HepG2 (cell line): ENCODE measurements around the gene CDYL. TPM values are rescaled to one million over a fixed set of nuclear protein-coding genes. Genes with fewer than 3 reads are reported as not detected.

Source experiments
- BORCS8-MEF2B ChIP-seq: sonication (generic); formaldehyde crosslinking; IDR thresholded peaks from 2 replicates; pipeline ENCODE4 v1.8.0; 2022; ENCODE audit warnings: mild to moderate bottlenecking, missing genetic modification reagents
- CCDC6 ChIP-seq: sonication (generic); formaldehyde crosslinking; IDR thresholded peaks from 2 replicates; pipeline ENCODE4 v1.8.1; 2022; ENCODE audit warnings: mild to moderate bottlenecking, missing genetic modification reagents, moderate library complexity
- CENPT ChIP-seq: sonication (generic); formaldehyde crosslinking; IDR thresholded peaks from 2 replicates; pipeline ENCODE4 v1.8.0; 2022; ENCODE audit warnings: low read depth, mild to moderate bottlenecking, moderate library complexity, missing genetic modification reagents
- FOXM1 ChIP-seq: sonication (generic); formaldehyde crosslinking; IDR thresholded peaks from 2 replicates; pipeline ENCODE4 v1.5.0; 2020; ENCODE audit warnings: missing genetic modification reagents
- KMT2B ChIP-seq: IDR thresholded peaks from 2 replicates; pipeline ENCODE4 v1.6.1; 2016; ENCODE audit warnings: missing genetic modification reagents, missing compliant biosample characterization
- ONECUT2 ChIP-seq: sonication (generic); formaldehyde crosslinking; IDR thresholded peaks from 2 replicates; pipeline ENCODE4 v1.4.0; 2020; ENCODE audit warnings: missing genetic modification reagents
- POLR2A ChIP-seq, 2 experiments: IDR thresholded peaks; 2 replicates each; pipeline ENCODE4 v1.6.1; 2011; ENCODE audit warnings: low read depth in 2 of 2, low read length in 2 of 2, mild to moderate bottlenecking in 1 of 2, moderate library complexity in 1 of 2; ENCODE audit not compliant: insufficient read depth in 1 of 2
- RBM39 ChIP-seq: fragments of 200-400 bp; formaldehyde crosslinking; IDR thresholded peaks from one replicate; pipeline ENCODE4 v1.6.1; 2018; ENCODE audit warnings: antibody characterized with exemption, mild to moderate bottlenecking, low read depth, low read length; ENCODE audit not compliant: poor library complexity, severe bottlenecking
- SATB2 ChIP-seq: sonication (generic); formaldehyde crosslinking; IDR thresholded peaks from 2 replicates; pipeline ENCODE4 v1.5.0; 2020; ENCODE audit warnings: missing genetic modification reagents
- SMAD9 ChIP-seq: sonication (generic); formaldehyde crosslinking; IDR thresholded peaks from 2 replicates; pipeline ENCODE4 v1.5.1; 2020; ENCODE audit warnings: mild to moderate bottlenecking, missing genetic modification reagents
- ZBTB42 ChIP-seq: sonication (generic); formaldehyde crosslinking; IDR thresholded peaks from 2 replicates; pipeline ENCODE4 v1.5.0; 2020; ENCODE audit warnings: mild to moderate bottlenecking, missing genetic modification reagents
- ZNF180 ChIP-seq: sonication (generic); formaldehyde crosslinking; IDR thresholded peaks from 2 replicates; pipeline ENCODE4 v1.4.0; 2020; ENCODE audit warnings: low read depth, missing genetic modification reagents, borderline replicate concordance
- ZNF350 ChIP-seq: sonication (generic); formaldehyde crosslinking; IDR thresholded peaks from 2 replicates; pipeline ENCODE4 v1.4.0; 2020; ENCODE audit warnings: mild to moderate bottlenecking, low read depth, missing genetic modification reagents, borderline replicate concordance
- ZNF546 ChIP-seq: sonication (generic); formaldehyde crosslinking; conservative IDR thresholded peaks from 2 replicates; pipeline ENCODE4 v1.8.1; 2023; ENCODE audit warnings: mild to moderate bottlenecking, missing genetic modification reagents
- polyA plus RNA-seq, 8 experiments: library from polyadenylated mRNA; depleted of rRNA in 3 of 8; stranded (reverse) in 7 of 8; unstranded in 1 of 8; fragments of >200 nt; fragmentation: Illumina TruSeq in 4 of 8; extraction: Trizol in 4 of 8; gene quantifications; 2 replicates each; pipeline versions ENCODE4 v1.2.1 to v1.2.3, GENCODE V29; 2011 to 2016; ENCODE audit warnings: low read depth in 4 of 8, missing spikeins in 1 of 8, mixed read lengths in 1 of 8; ENCODE audit not compliant: insufficient read depth in 1 of 8
- total RNA-seq, 5 experiments: library from RNA; depleted of rRNA; stranded (reverse); fragments of >200 nt; fragmentation: Illumina TruSeq; extraction: Trizol; gene quantifications; 2 replicates each; pipeline ENCODE4 v1.2.3, GENCODE V29; 2016; ENCODE audit warnings: low read depth in 1 of 5
- TF ChIP-seq, protein P1 (sequence below): sonication (generic); formaldehyde crosslinking; IDR thresholded peaks from 2 replicates; pipeline ENCODE4 v1.5.0; 2020; ENCODE audit warnings: missing genetic modification reagents, mild to moderate bottlenecking, borderline replicate concordance
- TF ChIP-seq, protein P2 (sequence below): sonication (generic); formaldehyde crosslinking; IDR thresholded peaks from 2 replicates; pipeline ENCODE4 v1.4.0; 2020; ENCODE audit warnings: missing genetic modification reagents
- TF ChIP-seq, protein P3 (sequence below): sonication (generic); formaldehyde crosslinking; IDR thresholded peaks from 2 replicates; pipeline ENCODE4 v1.4.0; 2020; ENCODE audit warnings: missing genetic modification reagents
- TF ChIP-seq, protein P4 (sequence below): IDR thresholded peaks from 2 replicates; pipeline ENCODE4 v1.6.1; 2016; ENCODE audit warnings: missing biosample characterization, missing genetic modification reagents, low read depth
- TF ChIP-seq, protein P5 (sequence below): sonication (generic); formaldehyde crosslinking; IDR thresholded peaks from 2 replicates; pipeline ENCODE4 v1.9.0; 2021; ENCODE audit warnings: missing genetic modification reagents, mild to moderate bottlenecking, borderline replicate concordance

CDYL gene
- total and polyA plus RNA-seq, 2 of the 13 experiments (the other 11 are each of a cell fraction or from before 2014, with no cell fraction given) = 22.8 to 105 TPM

DNA sequence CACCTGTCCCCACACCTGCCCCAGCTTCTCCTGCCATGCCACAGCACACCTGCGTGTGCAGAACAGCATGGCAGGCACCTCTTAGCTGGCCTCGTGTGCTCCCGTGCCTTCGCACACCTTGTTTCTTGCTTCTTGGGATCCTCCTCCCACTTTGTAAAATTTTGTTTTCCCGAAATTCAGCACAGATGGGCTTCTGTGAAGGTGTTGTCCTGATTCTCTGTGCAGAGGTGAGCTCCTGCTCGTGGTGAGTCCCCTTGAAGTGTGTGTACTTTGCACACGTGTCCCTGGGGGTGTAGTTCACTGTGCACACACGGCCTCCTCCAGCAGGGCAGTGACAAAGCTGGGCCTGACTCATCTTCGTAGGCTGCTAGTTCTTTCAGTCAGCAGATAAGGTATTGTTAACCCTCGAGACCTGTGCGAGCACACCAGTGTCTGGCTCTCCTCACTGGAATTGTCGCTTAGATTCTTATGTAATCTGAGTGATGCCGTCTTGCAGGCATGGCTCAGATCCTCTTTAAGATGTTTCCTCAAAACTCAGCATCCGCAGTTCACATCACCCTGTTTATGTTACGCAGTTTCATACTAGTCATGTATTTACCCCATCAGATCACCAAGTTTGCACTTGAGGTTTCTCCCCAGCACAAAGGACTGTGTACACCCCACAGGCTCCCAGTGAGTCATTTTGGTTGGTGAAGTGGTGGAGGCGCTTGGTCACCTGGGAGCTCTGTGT lies 77.7 kb downstream of the CDYL start (continued):
- TF ChIP-seq ZNF546 (CRISPR knock-in tag) = no peak
- no peak for TF ChIP-seq RBM39
- no peak for TF ChIP-seq ONECUT2 (CRISPR knock-in tag)
- TF ChIP-seq SMAD9 = no peak
- no peak for TF ChIP-seq ZNF180 (CRISPR knock-in tag)
- no peak for TF ChIP-seq ZBTB42 (CRISPR knock-in tag)
- TF ChIP-seq CCDC6 (CRISPR knock-in tag) = no peak
- TF ChIP-seq FOXM1 (CRISPR knock-in tag) = no peak
- TF ChIP-seq POLR2A (IDR thresholded peaks at IDR 0.05; ENCODE audit: insufficient read depth in 1 of 2, low read depth in 2 of 2, low read length in 2 of 2) = no peak
- TF ChIP-seq, protein P1, sequence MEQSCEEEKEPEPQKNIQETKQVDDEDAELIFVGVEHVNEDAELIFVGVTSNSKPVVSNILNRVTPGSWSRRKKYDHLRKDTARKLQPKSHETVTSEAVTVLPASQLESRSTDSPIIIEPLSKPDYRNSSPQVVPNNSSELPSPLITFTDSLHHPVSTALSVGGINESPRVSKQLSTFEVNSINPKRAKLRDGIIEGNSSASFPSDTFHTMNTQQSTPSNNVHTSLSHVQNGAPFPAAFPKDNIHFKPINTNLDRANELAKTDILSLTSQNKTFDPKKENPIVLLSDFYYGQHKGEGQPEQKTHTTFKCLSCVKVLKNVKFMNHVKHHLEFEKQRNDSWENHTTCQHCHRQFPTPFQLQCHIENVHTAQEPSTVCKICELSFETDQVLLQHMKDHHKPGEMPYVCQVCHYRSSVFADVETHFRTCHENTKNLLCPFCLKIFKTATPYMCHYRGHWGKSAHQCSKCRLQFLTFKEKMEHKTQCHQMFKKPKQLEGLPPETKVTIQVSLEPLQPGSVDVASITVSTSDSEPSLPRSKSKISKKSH (CRISPR knock-in tag) = no peak
- TF ChIP-seq CENPT = no peak
- TF ChIP-seq KMT2B (CRISPR knock-in tag) = no peak
- TF ChIP-seq BORCS8-MEF2B = peak; percentile 44; the same call in 1 of the 2 replicates
- TF ChIP-seq, protein P2, sequence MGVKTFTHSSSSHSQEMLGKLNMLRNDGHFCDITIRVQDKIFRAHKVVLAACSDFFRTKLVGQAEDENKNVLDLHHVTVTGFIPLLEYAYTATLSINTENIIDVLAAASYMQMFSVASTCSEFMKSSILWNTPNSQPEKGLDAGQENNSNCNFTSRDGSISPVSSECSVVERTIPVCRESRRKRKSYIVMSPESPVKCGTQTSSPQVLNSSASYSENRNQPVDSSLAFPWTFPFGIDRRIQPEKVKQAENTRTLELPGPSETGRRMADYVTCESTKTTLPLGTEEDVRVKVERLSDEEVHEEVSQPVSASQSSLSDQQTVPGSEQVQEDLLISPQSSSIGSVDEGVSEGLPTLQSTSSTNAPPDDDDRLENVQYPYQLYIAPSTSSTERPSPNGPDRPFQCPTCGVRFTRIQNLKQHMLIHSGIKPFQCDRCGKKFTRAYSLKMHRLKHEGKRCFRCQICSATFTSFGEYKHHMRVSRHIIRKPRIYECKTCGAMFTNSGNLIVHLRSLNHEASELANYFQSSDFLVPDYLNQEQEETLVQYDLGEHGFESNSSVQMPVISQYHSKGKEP (CRISPR knock-in tag) = no peak
- TF ChIP-seq, protein P3, sequence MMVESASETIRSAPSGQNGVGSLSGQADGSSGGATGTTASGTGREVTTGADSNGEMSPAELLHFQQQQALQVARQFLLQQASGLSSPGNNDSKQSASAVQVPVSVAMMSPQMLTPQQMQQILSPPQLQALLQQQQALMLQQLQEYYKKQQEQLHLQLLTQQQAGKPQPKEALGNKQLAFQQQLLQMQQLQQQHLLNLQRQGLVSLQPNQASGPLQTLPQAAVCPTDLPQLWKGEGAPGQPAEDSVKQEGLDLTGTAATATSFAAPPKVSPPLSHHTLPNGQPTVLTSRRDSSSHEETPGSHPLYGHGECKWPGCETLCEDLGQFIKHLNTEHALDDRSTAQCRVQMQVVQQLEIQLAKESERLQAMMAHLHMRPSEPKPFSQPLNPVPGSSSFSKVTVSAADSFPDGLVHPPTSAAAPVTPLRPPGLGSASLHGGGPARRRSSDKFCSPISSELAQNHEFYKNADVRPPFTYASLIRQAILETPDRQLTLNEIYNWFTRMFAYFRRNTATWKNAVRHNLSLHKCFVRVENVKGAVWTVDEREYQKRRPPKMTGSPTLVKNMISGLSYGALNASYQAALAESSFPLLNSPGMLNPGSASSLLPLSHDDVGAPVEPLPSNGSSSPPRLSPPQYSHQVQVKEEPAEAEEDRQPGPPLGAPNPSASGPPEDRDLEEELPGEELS (CRISPR knock-in tag) = no peak
- TF ChIP-seq SATB2 (CRISPR knock-in tag) = no peak
- TF ChIP-seq ZNF350 (CRISPR knock-in tag) = peak; percentile 15; the same call in 1 of the 2 replicates
- TF ChIP-seq, protein P4, sequence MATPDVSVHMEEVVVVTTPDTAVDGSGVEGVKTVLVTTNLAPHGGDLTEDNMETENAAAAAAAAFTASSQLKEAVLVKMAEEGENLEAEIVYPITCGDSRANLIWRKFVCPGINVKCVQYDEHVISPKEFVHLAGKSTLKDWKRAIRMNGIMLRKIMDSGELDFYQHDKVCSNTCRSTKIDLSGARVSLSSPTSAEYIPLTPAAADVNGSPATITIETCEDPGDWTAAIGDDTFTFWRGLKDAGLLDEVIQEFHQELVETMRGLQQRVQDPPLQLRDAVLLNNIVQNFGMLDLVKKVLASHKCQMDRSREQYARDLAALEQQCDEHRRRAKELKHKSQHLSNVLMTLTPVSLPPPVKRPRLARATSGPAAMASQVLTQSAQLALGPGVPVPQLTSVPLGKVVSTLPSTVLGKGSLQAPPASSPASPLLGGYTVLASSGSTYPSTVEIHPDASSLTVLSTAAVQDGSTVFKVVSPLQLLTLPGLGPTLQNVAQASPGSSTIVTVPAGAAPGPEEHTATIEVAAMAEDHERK (CRISPR knock-in tag) = no peak
- TF ChIP-seq, protein P5, sequence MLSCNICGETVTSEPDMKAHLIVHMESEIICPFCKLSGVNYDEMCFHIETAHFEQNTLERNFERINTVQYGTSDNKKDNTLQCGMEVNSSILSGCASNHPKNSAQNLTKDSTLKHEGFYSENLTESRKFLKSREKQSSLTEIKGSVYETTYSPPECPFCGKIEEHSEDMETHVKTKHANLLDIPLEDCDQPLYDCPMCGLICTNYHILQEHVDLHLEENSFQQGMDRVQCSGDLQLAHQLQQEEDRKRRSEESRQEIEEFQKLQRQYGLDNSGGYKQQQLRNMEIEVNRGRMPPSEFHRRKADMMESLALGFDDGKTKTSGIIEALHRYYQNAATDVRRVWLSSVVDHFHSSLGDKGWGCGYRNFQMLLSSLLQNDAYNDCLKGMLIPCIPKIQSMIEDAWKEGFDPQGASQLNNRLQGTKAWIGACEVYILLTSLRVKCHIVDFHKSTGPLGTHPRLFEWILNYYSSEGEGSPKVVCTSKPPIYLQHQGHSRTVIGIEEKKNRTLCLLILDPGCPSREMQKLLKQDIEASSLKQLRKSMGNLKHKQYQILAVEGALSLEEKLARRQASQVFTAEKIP (CRISPR knock-in tag) = no peak
